IMR-90 (cell line): Measurements from ENCODE around the gene LSM2. TPM values are rescaled to one million over a fixed set of nuclear protein-coding genes. Genes with fewer than 3 reads are reported as not detected.

Source experiments
- ATAC-seq: fragments of 200-7000 bp; cut with Tn5 transposase; 2 replicates; pipeline ENCODE4 v1.9.1; 2020; ENCODE audit warnings: low read depth, mild to moderate bottlenecking, moderate library complexity
- BruUV-seq: library from RNA; stranded (reverse); fragments of 400-500 nt; replicated peaks from 2 replicates; lab custom pipeline; 2021; lab: Mats Ljungman, UMichigan
- CTCF ChIA-PET: fragments of 300-600 bp; formaldehyde crosslinking; extraction: SDS; loops from one replicate; lab custom pipeline; 2021; ENCODE audit warnings: antibody characterized with exemption; lab: Yijun Ruan, JAX
- POLR2A ChIA-PET: fragments of 300-600 bp; sonication (Branson Sonifier 250); formaldehyde crosslinking; loops from one replicate; lab custom pipeline; 2022; ENCODE audit warnings: antibody characterized with exemption; ENCODE audit not compliant: unreplicated experiment; lab: Charles Lee
- DNase-seq: peaks from one replicate; pipeline ENCODE4 v3.0.0; 2013
- H2AFZ ChIP-seq: replicated peaks from 2 replicates; pipeline ENCODE3; 2013; ENCODE audit warnings: low read length, mild to moderate bottlenecking; ENCODE audit not compliant: poor library complexity
- H2AK5ac ChIP-seq: 2 replicates; pipeline ENCODE4 v1.6.1; 2013; ENCODE audit warnings: low read depth, low read length, inconsistent platforms
- H2AK9ac ChIP-seq: replicated peaks from 2 replicates; pipeline ENCODE3; 2013; ENCODE audit warnings: mild to moderate bottlenecking, low read depth, low read length, moderate library complexity; ENCODE audit not compliant: poor library complexity
- H2BK120ac ChIP-seq: 2 replicates; pipeline ENCODE4 v1.6.1; 2013; ENCODE audit warnings: low read depth, low read length, inconsistent platforms
- H2BK15ac ChIP-seq: 3 replicates; pipeline ENCODE4 v1.6.1; 2013; ENCODE audit warnings: low read depth, low read length, inconsistent platforms
- H2BK20ac ChIP-seq: 2 replicates; pipeline ENCODE4 v1.6.1; 2013; ENCODE audit warnings: low read depth, mild to moderate bottlenecking, inconsistent platforms, low read length, moderate library complexity
- H2BK5ac ChIP-seq: 2 replicates; pipeline ENCODE4 v1.6.1; 2013; ENCODE audit warnings: mild to moderate bottlenecking, low read depth, low read length, inconsistent platforms; ENCODE audit not compliant: poor library complexity, severe bottlenecking
- H3K14ac ChIP-seq: replicated peaks from 2 replicates; pipeline ENCODE4 v1.6.1; 2013; ENCODE audit warnings: low read depth, low read length, inconsistent platforms
- H3K18ac ChIP-seq: 2 replicates; pipeline ENCODE4 v1.6.1; 2013; ENCODE audit warnings: low read depth, low read length, control low read depth
- H3K23ac ChIP-seq: 2 replicates; pipeline ENCODE4 v1.6.1; 2013; ENCODE audit warnings: low read depth, low read length, inconsistent platforms
- H3K27ac ChIP-seq: 2 replicates; pipeline ENCODE4 v1.5.1; 2013; ENCODE audit warnings: mild to moderate bottlenecking, control low read depth, low read length; ENCODE audit not compliant: insufficient read depth
- H3K27me3 ChIP-seq: 2 replicates; pipeline ENCODE4 v1.6.1; 2013; ENCODE audit warnings: low read length; ENCODE audit not compliant: control insufficient read depth, insufficient read depth
- H3K36me3 ChIP-seq: 2 replicates; pipeline ENCODE4 v1.6.1; 2013; ENCODE audit warnings: low read length, mixed read lengths; ENCODE audit not compliant: control insufficient read depth, insufficient read depth
- H3K4ac ChIP-seq: 2 replicates; pipeline ENCODE4 v1.6.1; 2013; ENCODE audit warnings: low read depth, low read length, inconsistent platforms
- H3K4me1 ChIP-seq: 2 replicates; pipeline ENCODE4 v1.6.1; 2013; ENCODE audit warnings: low read length, mixed read lengths; ENCODE audit not compliant: control insufficient read depth, insufficient read depth
- H3K4me2 ChIP-seq: 2 replicates; pipeline ENCODE4 v1.6.1; 2013; ENCODE audit warnings: low read depth, mild to moderate bottlenecking, control low read depth, low read length, moderate library complexity
- H3K4me3 ChIP-seq: 2 replicates; pipeline ENCODE4 v1.5.1; 2013; ENCODE audit warnings: low read depth, mild to moderate bottlenecking, control low read depth, low read length, moderate library complexity; ENCODE audit not compliant: insufficient read depth
- H3K56ac ChIP-seq: 2 replicates; pipeline ENCODE4 v1.6.1; 2013; ENCODE audit warnings: low read length, inconsistent platforms; ENCODE audit not compliant: insufficient read depth; ENCODE audit errors: extremely low read depth
- H3K79me1 ChIP-seq, 2 experiments: 2 replicates each; pipeline ENCODE4 v1.6.1; 2013; ENCODE audit warnings: low read length in 2 of 2, inconsistent platforms in 1 of 2, low read depth in 1 of 2
- H3K9ac ChIP-seq: 2 replicates; pipeline ENCODE4 v1.6.1; 2013; ENCODE audit warnings: low read depth, low read length, control low read depth
- H3K9me1 ChIP-seq: 2 replicates; pipeline ENCODE4 v1.6.1; 2013; ENCODE audit warnings: low read length, inconsistent platforms; ENCODE audit not compliant: insufficient read depth
- H3K9me3 ChIP-seq: 2 replicates; pipeline ENCODE4 v1.6.1; 2013; ENCODE audit warnings: low read length; ENCODE audit not compliant: control insufficient read depth, insufficient read depth
- H4K20me1 ChIP-seq: 2 replicates; pipeline ENCODE4 v1.6.1; 2013; ENCODE audit warnings: low read length, inconsistent platforms; ENCODE audit not compliant: insufficient read depth
- H4K5ac ChIP-seq: 2 replicates; pipeline ENCODE4 v1.6.1; 2013; ENCODE audit warnings: mild to moderate bottlenecking, low read depth, low read length, control low read depth
- H4K8ac ChIP-seq, 2 experiments: 2 replicates each; pipeline ENCODE4 v1.6.1; 2013; ENCODE audit warnings: low read depth in 2 of 2, low read length in 2 of 2, control low read depth in 1 of 2, inconsistent platforms in 1 of 2
- H4K91ac ChIP-seq: 2 replicates; pipeline ENCODE4 v1.6.1; 2013; ENCODE audit warnings: low read depth, low read length, inconsistent platforms; ENCODE audit not compliant: insufficient read depth
- CEBPB ChIP-seq: IDR thresholded peaks from 2 replicates; pipeline ENCODE4 v1.6.1; 2012; ENCODE audit warnings: low read depth, low read length, improper control_type of control experiment
- MAZ ChIP-seq: IDR thresholded peaks from 2 replicates; pipeline ENCODE4 v1.6.1; 2012; ENCODE audit warnings: low read depth, mild to moderate bottlenecking, low read length, improper control_type of control experiment, moderate library complexity, borderline replicate concordance
- WGBS, 2 experiments: methylation state at CpG; one replicate each; pipeline versions ENCODE4 v1.1.5 to v1.1.7; 2013; ENCODE audit warnings: missing lambda C conversion rate in 2 of 2; ENCODE audit not compliant: insufficient read length in 1 of 2; ENCODE audit errors: extremely low coverage in 2 of 2; 5-methylcytosine and 5-hydroxymethylcytosine counted together
- dilution Hi-C: fragments of 300-500 bp; cut with HindIII; formaldehyde crosslinking; loops from one replicate; pipeline ENCODE4 v1.14.3; 2018; ENCODE audit warnings: low sequenced_read_pairs; ENCODE audit not compliant: unreplicated experiment
- in situ Hi-C: fragments of 300-500 bp; cut with MboI; formaldehyde crosslinking; loops from 3 replicates; pipeline ENCODE4 v1.14.3; 2019; ENCODE audit warnings: low sequenced_read_pairs, inconsistent platforms, mixed read lengths
- intact Hi-C: fragments of 100-400 bp; cut with micrococcal nuclease; formaldehyde crosslinking; loops from 2 replicates; pipeline ENCODE4 v1.10.0; 2022
- polyA plus RNA-seq, 3 experiments: library from polyadenylated mRNA; depleted of rRNA; stranded (reverse); fragments of >200 nt; gene quantifications; 2 replicates each; pipeline ENCODE4 v1.2.3, GENCODE V29; 2012; ENCODE audit warnings: low replicate concordance in 1 of 3
- total RNA-seq: library from RNA; depleted of rRNA; stranded (reverse); fragments of >200 nt; gene quantifications from 2 replicates; pipeline ENCODE4 v1.2.3, GENCODE V29; 2012

Gene LSM2
- total and polyA plus RNA-seq, 2 of the 4 experiments (the other 2 are of a cell fraction) = 56.3 to 61.0 TPM

- H2BK5ac ChIP-seq = peak overlapping the region; percentile 91
- H3K56ac ChIP-seq = peak overlapping the region; percentile 97
- peak overlapping the region; percentile 57 for H4K5ac ChIP-seq
- H2BK15ac ChIP-seq = peak overlapping the region; percentile 94; the same call in 1 of the 3 replicates
- peak; percentile 85 for ATAC-seq
- H3K27me3 ChIP-seq = no peaks in the 10 kb centered on the region
- no peaks in the 10 kb centered on the region for H3K36me3 ChIP-seq
- H3K79me1 ChIP-seq = peaks cover 8 to 24% of the 10 kb centered on the region in 2 experiments
- in situ Hi-C loops (no loop called here), intact Hi-C loops (no loop called here), dilution Hi-C loops (no loop called here)
- peak overlapping the region; percentile 94 for H2AK5ac ChIP-seq
- peak overlapping the region; percentile 100 for H2AK9ac ChIP-seq
- no peaks in the 10 kb centered on the region; the same call in none of the 2 replicates for H3K9me1 ChIP-seq
- no peak overlapping the region for H2BK20ac ChIP-seq
- peak overlapping the region; percentile 98 for H3K27ac ChIP-seq
- H3K4me3 ChIP-seq = peak overlapping the region; percentile 49
- H3K4ac ChIP-seq = peak overlapping the region; percentile 97
- H3K9me3 ChIP-seq = no peaks in the 10 kb centered on the region
- no TSS peak for BruUV-seq
- H3K4me2 ChIP-seq = peak overlapping the region; percentile 86
- CTCF ChIA-PET = no interaction called here
- peak overlapping the region; percentile 69 for H3K9ac ChIP-seq
- H3K18ac ChIP-seq = peak overlapping the region; percentile 79
- 0% methylated on average over 5 of the region's 13 CpGs; no CpG with 5 or more reads in 1 of the 2 experiments for WGBS, 2 experiments
- peak overlapping the region; percentile 82 for H3K23ac ChIP-seq
- H2AFZ ChIP-seq = peak overlapping the region; percentile 90
- H4K91ac ChIP-seq = peak overlapping the region; percentile 96
- peak overlapping the region; percentile 83 to 99 for H4K8ac ChIP-seq
- H4K20me1 ChIP-seq = no peaks in the 10 kb centered on the region; the same call in 1 of the 2 replicates
- H2BK120ac ChIP-seq = peak overlapping the region; percentile 82
- TF ChIP-seq CEBPB (no peak), MAZ (peak; percentile 70; the same call in 1 of the 2 replicates)
- H3K14ac ChIP-seq = peak overlapping the region; percentile 87
- peaks cover 3% of the 10 kb centered on the region for H3K4me1 ChIP-seq
- POLR2A ChIA-PET = interaction anchor here (0.5 to 2.0 kb wide), 3 partner anchors 8 to 21 kb away, joined by 3 to 11 read pairs (median 10); partner anchors contain the start of genes HSPA1B and LSM2
- DNase-seq = peak; percentile 97
Observed at GRCh38 chr6:31814677-31815024, 7.9 kb upstream of the LSM2 start.
